ENCODE data around the gene QPRT.
A peak's percentile ranks its signal among the peaks of the same experiment; 100 is the strongest.
"Not testable (repeated sequence)": the region's sequence is repeated elsewhere in the genome, so short reads cannot be mapped to it uniquely, and the experiment has no call there.

Gene QPRT

GRCh38 chr16:29694384-29695195, 15.6 kb downstream of the QPRT start:
- DNase-seq, result no peak

GRCh38 chr16:29695675-29696074, 16.7 kb downstream of the QPRT start:
- not testable (repeated sequence) for DNase-seq

GRCh38 chr16:29696881-29697331, 17.9 kb downstream of the QPRT start:
- DNase-seq, result no peak

- no peak for DNase-seq
Measured at GRCh38 chr16:29697391-29697790, 18.4 kb downstream of the QPRT start.

GRCh38 chr16:29698042-29698441, 19.1 kb downstream of the QPRT start:
- no peak for DNase-seq

- DNase-seq, result no peak
Measured at GRCh38 chr16:29698484-29699323, 19.7 kb downstream of the QPRT start.

- DNase-seq, result no peak
Measured at GRCh38 chr16:29699324-29700219, 20.6 kb downstream of the QPRT start.

GRCh38 chr16:29700253-29700987, 21.4 kb downstream of the QPRT start:
- DNase-seq, result no peak

- DNase-seq, result no peak
Measured at GRCh38 chr16:29701214-29701555, 22.2 kb downstream of the QPRT start.

GRCh38 chr16:29702269-29702668, 23.3 kb downstream of the QPRT start:
- DNase-seq, result no peak

- no peak for DNase-seq
Measured at GRCh38 chr16:29705030-29705429, 26.1 kb downstream of the QPRT start.

- DNase-seq, result not testable (repeated sequence)
Measured at GRCh38 chr16:29707160-29707559, 28.2 kb downstream of the QPRT start.

GRCh38 chr16:29708917-29709600, 30.1 kb downstream of the QPRT start:
- DNase-seq, result no peak

GRCh38 chr16:29709657-29710056, 30.7 kb downstream of the QPRT start:
- not testable (repeated sequence) for DNase-seq

GRCh38 chr16:29710227-29711219, 31.5 kb downstream of the QPRT start:
- DNase-seq, result peak; percentile 38

- DNase-seq, result no peak
Measured at GRCh38 chr16:29712809-29713208, 33.8 kb downstream of the QPRT start.

GRCh38 chr16:29714396-29714795, 35.4 kb downstream of the QPRT start:
- no peak for DNase-seq

GRCh38 chr16:29714972-29715371, 36.0 kb downstream of the QPRT start:
- DNase-seq, result no peak

- DNase-seq, result no peak
Measured at GRCh38 chr16:29717113-29717512, 38.1 kb downstream of the QPRT start.

- no peak for DNase-seq
Measured at GRCh38 chr16:29719063-29719462, 40.1 kb downstream of the QPRT start.

Measured in NCI-H1436 (cell line).